Esophagus muscularis mucosa (tissue), 4 donors: Measurements from ENCODE around the gene LTBR. TPM values are rescaled to one million over a fixed set of nuclear protein-coding genes. Genes with fewer than 3 reads are reported as not detected.

Experiments used
- DNase-seq: peaks from one replicate; pipeline ENCODE4 v3.0.0-alpha.2; 2017; ENCODE audit errors: extremely low spot score
- H3K27ac ChIP-seq, 4 donors: fragments of 200-600 bp; sonication (generic); replicated peaks in 1 of 4; 1 replicate in 3 of 4; 2 replicates in 1 of 4; pipeline ENCODE4 v1.5.1; 2016 to 2019; ENCODE audit warnings: mild to moderate bottlenecking in 1 of 4
- H3K27me3 ChIP-seq, 4 donors: fragments of 200-600 bp; sonication (generic); one replicate each; pipeline versions ENCODE4 v1.5.1 to v1.6.0; 2016 to 2019
- H3K36me3 ChIP-seq, 4 donors: fragments of 200-600 bp; sonication (generic); one replicate each; pipeline ENCODE4 v1.5.1; 2016 to 2019
- H3K4me1 ChIP-seq, 4 donors: fragments of 200-600 bp; sonication (generic); one replicate each; pipeline ENCODE4 v1.5.1; 2016 to 2019
- H3K4me3 ChIP-seq, 4 donors: fragments of 200-600 bp; sonication (generic); 1 replicate in 2 of 4; 2 replicates in 2 of 4; pipeline ENCODE4 v1.5.1; 2016 to 2019; ENCODE audit warnings: mild to moderate bottlenecking in 4 of 4, moderate library complexity in 1 of 4
- H3K9me3 ChIP-seq, 4 donors: fragments of 200-600 bp; sonication (generic); 1 replicate in 3 of 4; 2 replicates in 1 of 4; pipeline ENCODE4 v1.5.1; 2016 to 2019
- EP300 ChIP-seq: sonication (generic); formaldehyde crosslinking; IDR thresholded peaks from one replicate; pipeline ENCODE4 v1.6.1; 2017; ENCODE audit warnings: antibody characterized with exemption
- POLR2A ChIP-seq: fragments of 450-650 bp; IDR thresholded peaks from one replicate; pipeline ENCODE4 v1.6.1; 2017; ENCODE audit warnings: antibody characterized with exemption, moderate library complexity, mild to moderate bottlenecking, low read depth
- POLR2AphosphoS5 ChIP-seq, 2 donors: sonication (generic); formaldehyde crosslinking; IDR thresholded peaks; one replicate each; pipeline ENCODE4 v1.6.1; 2017; ENCODE audit warnings: antibody characterized with exemption in 2 of 2
- WGBS: methylation state at CpG from one replicate; pipeline ENCODE4 v1.1.5; 2018; 5-methylcytosine and 5-hydroxymethylcytosine counted together
- intact Hi-C: fragments of 100-400 bp; cut with DNase I; formaldehyde crosslinking; loops from one replicate; pipeline ENCODE4 v1.15.1; 2023
- total RNA-seq, 4 donors: library from RNA; depleted of rRNA; stranded (reverse); fragments of >200 nt; gene quantifications; one replicate each; pipeline versions ENCODE4 v1.1.0 to v1.2.1, GENCODE V29; 2016
- TF ChIP-seq, protein P1 (sequence below), 3 experiments: fragments of 200-600 bp in 2 of 3; fragments of 450-650 bp in 1 of 3; sonication (generic) in 2 of 3; IDR thresholded peaks; one replicate each; pipeline ENCODE4 v1.5.1; 2017 to 2019; ENCODE audit warnings: antibody characterized with exemption in 3 of 3, mild to moderate bottlenecking in 2 of 3, moderate library complexity in 1 of 3

Gene LTBR
- 100 to 1,000 TPM; 117 to 144 (median 137) TPM for total RNA-seq

DNA sequence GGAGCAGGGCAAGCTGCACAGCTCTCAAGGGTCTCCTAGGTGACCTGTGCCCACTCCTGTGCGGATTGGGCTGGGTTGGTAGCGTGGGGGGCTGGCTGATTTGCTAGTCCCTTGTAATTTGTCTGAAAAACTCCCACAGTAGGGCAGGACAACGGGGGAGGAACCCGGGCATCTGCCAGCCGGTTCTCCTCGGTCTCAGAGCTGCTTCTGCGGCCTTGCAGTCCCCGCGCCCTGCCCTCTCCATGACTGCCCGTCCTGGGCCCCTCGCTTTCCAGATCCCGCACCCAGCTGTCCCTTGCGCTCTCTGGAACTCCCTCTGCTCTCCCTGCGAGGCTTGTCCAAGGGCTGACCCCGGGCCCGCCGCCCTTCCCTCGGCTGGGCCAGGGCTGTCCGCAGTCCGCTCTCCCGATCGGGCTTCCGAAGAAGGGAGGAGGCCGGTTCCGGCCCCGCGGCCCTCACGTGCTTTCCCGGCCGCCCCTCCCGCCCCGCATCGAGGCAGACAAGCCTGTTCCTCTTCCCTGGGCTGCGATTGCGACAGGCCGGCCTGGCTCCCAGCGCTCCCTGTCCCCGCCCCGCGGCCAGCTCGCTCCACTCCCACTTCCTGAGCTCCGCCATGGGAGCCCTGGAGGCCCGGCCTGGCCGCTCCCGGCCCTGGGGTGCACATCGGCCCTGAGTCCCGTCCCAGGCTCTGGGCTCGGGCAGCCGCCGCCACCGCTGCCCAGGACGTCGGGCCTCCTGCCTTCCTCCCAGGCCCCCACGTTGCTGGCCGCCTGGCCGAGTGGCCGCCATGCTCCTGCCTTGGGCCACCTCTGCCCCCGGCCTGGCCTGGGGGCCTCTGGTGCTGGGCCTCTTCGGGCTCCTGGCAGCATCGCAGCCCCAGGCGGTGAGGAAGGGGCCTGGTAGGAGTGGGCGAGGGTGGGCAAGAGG lies at the start of gene LTBR:
Gene LTBR (plus strand): TSS at position 591 of the 927 bp plus-strand sequence. CDS start 197 bp downstream, at position 788.
- Histone ChIP-seq H3K9me3 (no peaks in the 10 kb centered on the region), H3K27ac (peak within 1 kb of the TSS; percentile 96 to 98 (median 98)), H3K27me3 (no peaks in the 10 kb centered on the region), H3K4me1 (peaks cover 28 to 86% (median 74%) of the 10 kb centered on the region in 4 donors), H3K4me3 (peak within 1 kb of the TSS; percentile 67 to 93 (median 86)), H3K36me3 (peaks cover 9 to 31% (median 28%) of the 10 kb centered on the region in 4 donors)
- 5% methylated on average over 8 of the region's 62 CpGs for WGBS
- TF ChIP-seq EP300 (no peak), POLR2AphosphoS5 (IDR thresholded peaks at IDR 0.05) (peak; percentile 91 to 93), POLR2A (peak; percentile 76)
- TF ChIP-seq, protein P1, sequence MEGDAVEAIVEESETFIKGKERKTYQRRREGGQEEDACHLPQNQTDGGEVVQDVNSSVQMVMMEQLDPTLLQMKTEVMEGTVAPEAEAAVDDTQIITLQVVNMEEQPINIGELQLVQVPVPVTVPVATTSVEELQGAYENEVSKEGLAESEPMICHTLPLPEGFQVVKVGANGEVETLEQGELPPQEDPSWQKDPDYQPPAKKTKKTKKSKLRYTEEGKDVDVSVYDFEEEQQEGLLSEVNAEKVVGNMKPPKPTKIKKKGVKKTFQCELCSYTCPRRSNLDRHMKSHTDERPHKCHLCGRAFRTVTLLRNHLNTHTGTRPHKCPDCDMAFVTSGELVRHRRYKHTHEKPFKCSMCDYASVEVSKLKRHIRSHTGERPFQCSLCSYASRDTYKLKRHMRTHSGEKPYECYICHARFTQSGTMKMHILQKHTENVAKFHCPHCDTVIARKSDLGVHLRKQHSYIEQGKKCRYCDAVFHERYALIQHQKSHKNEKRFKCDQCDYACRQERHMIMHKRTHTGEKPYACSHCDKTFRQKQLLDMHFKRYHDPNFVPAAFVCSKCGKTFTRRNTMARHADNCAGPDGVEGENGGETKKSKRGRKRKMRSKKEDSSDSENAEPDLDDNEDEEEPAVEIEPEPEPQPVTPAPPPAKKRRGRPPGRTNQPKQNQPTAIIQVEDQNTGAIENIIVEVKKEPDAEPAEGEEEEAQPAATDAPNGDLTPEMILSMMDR (IDR thresholded peaks at IDR 0.05): peak in 2 of 3 experiments; percentile 2 to 25
- peak; percentile 98 for DNase-seq
- intact Hi-C loops: loop anchor here (5.0 kb wide), 1 partner anchor 47 kb away; no protein-coding TSS in a partner anchor

DNA sequence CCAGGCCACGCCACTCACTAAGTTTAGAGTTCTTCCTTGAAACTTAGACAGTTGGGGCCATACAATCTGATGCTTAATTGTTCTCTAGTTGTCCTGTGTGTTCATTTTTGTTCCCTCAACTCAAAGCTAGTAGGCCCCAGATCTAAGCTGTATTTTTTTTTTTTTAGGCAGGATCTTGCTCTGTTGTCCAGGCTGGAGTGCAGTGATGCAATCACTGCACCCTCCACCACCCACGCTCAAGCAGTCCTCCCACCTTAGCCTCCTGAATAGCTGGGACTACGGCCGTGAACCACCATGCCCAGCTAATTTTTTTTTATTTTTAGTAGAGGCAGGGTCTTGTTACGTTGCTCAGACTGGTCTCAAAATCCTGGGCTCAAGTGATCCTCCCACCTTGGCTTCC lies 49.6 kb upstream of the LTBR start:
- Histone ChIP-seq H3K27ac (peak overlapping the region; percentile 93 to 99 (median 97)), H3K9me3 (no peaks in the 10 kb centered on the region), H3K4me3 (peak overlapping the region in 2 of 4 donors; percentile 61 to 85), H3K27me3 (no peaks in the 10 kb centered on the region), H3K36me3 (peaks cover 39 to 55% (median 53%) of the 10 kb centered on the region in 4 donors), H3K4me1 (peaks cover 68 to 100% (median 98%) of the 10 kb centered on the region in 4 donors)
- 59% methylated on average over 5 of the region's 5 CpGs for WGBS
- DNase-seq: no peak
- intact Hi-C loops: loop anchor here (5.0 kb wide), 1 partner anchor 198 kb away; the partner anchor contains the start of gene GAPDH
- TF ChIP-seq POLR2AphosphoS5 (IDR thresholded peaks at IDR 0.05): no peak
- TF ChIP-seq EP300: no peak

DNA sequence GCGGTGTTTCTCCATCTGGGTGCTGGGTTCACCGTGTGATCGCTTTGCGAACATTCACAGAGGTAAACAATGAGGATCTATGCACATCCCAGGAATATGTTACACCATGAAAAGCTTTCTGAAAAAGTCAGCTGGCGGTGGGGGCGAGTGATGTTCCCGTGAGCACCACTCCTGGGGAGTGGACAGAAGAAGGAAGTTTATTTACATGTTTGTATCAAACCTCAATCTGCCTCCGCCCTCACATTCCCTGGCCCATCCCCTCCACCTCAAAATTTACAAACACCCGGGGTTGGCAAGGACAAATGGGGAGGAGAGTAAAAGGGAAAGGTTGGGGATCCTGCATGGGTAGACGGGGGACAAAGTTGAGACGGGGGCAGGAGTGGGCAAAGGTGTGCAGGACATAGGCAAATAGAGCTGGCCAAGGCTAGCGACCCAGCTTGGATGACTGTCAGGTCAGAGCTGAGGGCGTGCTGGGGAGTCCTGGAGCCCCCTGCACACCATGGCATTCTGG lies 49.0 kb upstream of the LTBR start:
- Histone ChIP-seq H3K9me3 (no peaks in the 10 kb centered on the region), H3K27me3 (no peaks in the 10 kb centered on the region), H3K4me1 (peaks cover 72 to 100% (median 99%) of the 10 kb centered on the region in 4 donors), H3K4me3 (peak overlapping the region; percentile 61 to 92 (median 84)), H3K36me3 (peaks cover 33 to 49% (median 47%) of the 10 kb centered on the region in 4 donors), H3K27ac (peak overlapping the region; percentile 93 to 99 (median 97))
- TF ChIP-seq POLR2AphosphoS5 (IDR thresholded peaks at IDR 0.05) (no peak), EP300 (no peak), POLR2A (peak; percentile 6)
- TF ChIP-seq, protein P1 (IDR thresholded peaks at IDR 0.05): no peak
- intact Hi-C loops: loop anchor here (5.0 kb wide), 3 partner anchors 47 to 197 kb away; partner anchors contain the start of genes GAPDH and LTBR
- no peak for DNase-seq
- WGBS: 17% methylated on average over 12 of the region's 13 CpGs

DNA sequence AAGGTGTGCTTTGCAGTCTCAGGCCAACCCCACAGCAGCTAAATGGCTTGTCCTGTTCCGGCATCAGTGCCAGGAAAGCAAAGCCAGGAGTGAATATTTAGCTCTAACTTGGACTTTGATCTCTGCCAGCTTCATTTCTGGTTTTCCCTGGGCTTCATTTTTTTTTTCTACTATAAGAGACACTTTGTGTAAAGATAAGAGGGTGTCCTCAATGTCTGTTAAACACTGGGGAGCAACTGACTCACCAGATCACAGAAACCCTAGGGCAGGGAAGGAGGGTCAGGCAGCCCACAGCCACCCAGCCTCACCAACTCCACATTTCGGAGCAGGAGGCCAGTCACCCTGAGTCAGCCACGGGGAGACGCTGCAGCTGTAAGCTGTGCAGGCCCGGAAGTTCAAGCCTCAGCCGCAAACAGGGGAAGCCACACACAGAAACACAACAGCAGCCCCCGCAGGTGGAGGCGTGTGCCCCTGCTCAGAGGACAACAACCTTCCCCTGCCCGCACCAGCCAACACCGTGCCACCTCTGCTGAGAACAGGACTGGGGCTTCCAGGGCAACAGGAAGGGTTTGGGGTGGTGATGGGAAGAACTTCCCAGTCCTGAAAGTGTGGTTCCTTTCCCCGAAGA lies 48.4 kb upstream of the LTBR start:
- DNase-seq: peak; percentile 95
- WGBS: 7% methylated on average over 3 of the region's 11 CpGs
- Histone ChIP-seq H3K9me3 (no peaks in the 10 kb centered on the region), H3K4me3 (peak overlapping the region; percentile 61 to 92 (median 84)), H3K4me1 (peaks cover 68 to 98% (median 96%) of the 10 kb centered on the region in 4 donors), H3K36me3 (peaks cover 30 to 43% (median 41%) of the 10 kb centered on the region in 4 donors), H3K27me3 (no peaks in the 10 kb centered on the region), H3K27ac (peak overlapping the region; percentile 93 to 99 (median 97))
- intact Hi-C loops: loop anchor here (5.0 kb wide), 2 partner anchors 47 to 132 kb away; partner anchors contain the start of gene LTBR
- TF ChIP-seq POLR2A (no peak), POLR2AphosphoS5 (IDR thresholded peaks at IDR 0.05) (peak in 1 of 2 donors; percentile 41), EP300 (peak; percentile 3)
- TF ChIP-seq, protein P1 (IDR thresholded peaks at IDR 0.05): peak; percentile 48 to 65 (median 56)
